Posterior cingulate gyrus (tissue), 11 donors: ENCODE measurements around the gene ZNF496.
"Not testable (repeated sequence)": the region's sequence is repeated elsewhere in the genome, so short reads cannot be mapped to it uniquely, and the experiment has no call there.

Source experiments
- DNase-seq, 10 donors: peaks; one replicate each; pipeline versions ENCODE4 v3.0.0 to v3.0.0-alpha.2; 2020 to 2021; ENCODE audit warnings: mixed read lengths in 3 of 10
- intact Hi-C: fragments of 100-400 bp; cut with DNase I; formaldehyde crosslinking; loops from one replicate; pipeline ENCODE4 v1.15.1; 2023

ZNF496 gene

GRCh38 chr1:247297263-247298123 is 34.2 kb downstream of the ZNF496 start:
- intact Hi-C loops = no loop called here
- peak in 1 of 10 donors; percentile 52 for DNase-seq

DNA sequence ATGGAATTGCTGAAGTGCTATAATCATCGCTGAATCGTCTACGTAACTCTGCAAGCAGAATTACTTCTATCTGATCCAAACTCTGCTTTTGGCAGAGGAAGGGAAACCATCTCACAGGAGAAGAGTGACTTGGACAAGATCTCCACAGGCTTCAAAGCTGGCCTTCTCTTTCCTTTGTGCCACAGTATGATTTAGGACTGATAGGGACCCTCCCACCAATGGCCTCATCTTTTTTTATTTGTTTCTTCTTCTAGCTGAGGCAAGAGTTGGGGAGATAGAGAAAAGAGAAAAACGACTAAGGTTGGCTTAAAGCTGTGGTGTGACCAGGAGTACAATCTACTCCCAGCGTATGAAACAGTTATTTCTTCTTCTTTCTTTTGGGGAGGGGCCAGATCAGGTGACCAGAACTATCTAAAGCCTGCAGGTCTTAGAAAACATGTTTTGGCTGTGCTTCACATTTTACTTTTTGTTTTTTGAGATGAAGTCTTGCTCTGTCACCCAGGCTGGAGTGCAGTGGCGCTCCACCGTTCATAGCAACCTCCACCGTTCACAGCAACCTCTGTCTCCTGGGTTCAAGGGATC is 35.0 kb downstream of the ZNF496 start:
- intact Hi-C loops = no loop called here
- DNase-seq = no peak

DNA sequence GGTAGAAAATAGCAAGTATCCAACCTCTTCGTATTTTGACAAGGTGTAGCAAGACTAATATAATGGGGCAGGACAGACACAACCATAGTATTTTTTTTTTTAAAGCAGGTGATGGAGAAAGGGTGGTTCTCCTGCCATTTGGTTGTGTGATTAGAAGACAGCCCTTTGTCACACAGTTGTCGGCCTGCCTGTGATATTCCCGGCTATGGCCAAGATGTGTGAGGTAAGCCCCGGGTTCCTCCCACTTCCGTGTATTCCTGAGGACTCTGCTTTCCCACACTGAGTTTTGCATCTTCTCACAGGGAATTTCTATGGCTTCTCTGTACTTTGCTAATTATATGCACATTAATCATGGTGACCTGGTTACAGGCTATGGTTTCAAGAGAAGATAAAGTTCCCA is 35.9 kb downstream of the ZNF496 start:
- DNase-seq = peak in 1 of 10 donors; percentile 60
- intact Hi-C loops = no loop called here

GRCh38 chr1:247295274-247295684 is 36.4 kb downstream of the ZNF496 start:
- intact Hi-C loops = no loop called here
- DNase-seq = peak in 1 of 10 donors; percentile 8

- peak in 1 of 10 donors; percentile 14 for DNase-seq
- intact Hi-C loops = no loop called here
Observed at GRCh38 chr1:247294282-247294681, 37.4 kb downstream of the ZNF496 start.

GRCh38 chr1:247293047-247293446 is 38.6 kb downstream of the ZNF496 start:
- intact Hi-C loops = no loop called here
- peak in 1 of 10 donors; percentile 59 for DNase-seq

DNA sequence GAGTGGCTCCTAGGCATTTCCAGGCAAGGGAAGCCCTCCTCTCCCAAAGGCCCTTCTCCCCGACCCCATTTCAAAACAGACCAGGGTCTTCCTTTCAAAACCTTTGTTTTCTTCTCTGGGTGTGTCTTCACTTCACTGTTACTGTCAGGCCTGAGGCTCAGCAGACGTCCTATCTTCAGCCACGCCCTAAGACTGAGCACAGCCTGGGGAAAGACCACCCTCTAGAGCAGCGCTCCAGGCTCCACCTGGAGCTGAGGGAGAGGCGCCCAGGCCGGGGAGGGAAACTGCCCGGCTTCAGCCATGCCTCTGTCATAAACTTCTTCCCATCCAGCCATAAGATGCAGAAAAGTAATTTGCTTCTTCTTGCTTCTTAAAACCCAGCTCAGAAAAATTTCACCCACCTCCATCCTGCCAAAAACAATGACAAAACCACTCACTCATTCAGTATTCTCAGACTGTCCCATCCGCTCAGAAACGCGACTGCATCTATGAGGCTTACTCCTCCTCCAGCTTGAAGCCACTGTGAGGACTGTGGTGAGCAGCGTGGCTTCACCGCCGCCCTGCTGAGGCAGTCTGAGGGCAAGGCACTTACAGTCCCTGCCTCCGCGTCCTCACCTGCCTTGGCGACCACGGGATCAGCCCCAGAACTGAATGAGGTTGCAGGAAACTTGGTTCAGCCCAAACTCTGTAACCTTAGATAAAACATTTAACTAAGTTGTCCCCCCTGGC is 39.7 kb downstream of the ZNF496 start:
- peak in 1 of 10 donors; percentile 24 for DNase-seq
- intact Hi-C loops = no loop called here

GRCh38 chr1:247291161-247291560 is 40.5 kb downstream of the ZNF496 start:
- intact Hi-C loops = no loop called here
- peak in 1 of 10 donors; percentile 48 for DNase-seq

- DNase-seq = peak in 1 of 10 donors; percentile 12
- intact Hi-C loops = no loop called here
Observed at GRCh38 chr1:247290576-247290975, 41.1 kb downstream of the ZNF496 start.

DNA sequence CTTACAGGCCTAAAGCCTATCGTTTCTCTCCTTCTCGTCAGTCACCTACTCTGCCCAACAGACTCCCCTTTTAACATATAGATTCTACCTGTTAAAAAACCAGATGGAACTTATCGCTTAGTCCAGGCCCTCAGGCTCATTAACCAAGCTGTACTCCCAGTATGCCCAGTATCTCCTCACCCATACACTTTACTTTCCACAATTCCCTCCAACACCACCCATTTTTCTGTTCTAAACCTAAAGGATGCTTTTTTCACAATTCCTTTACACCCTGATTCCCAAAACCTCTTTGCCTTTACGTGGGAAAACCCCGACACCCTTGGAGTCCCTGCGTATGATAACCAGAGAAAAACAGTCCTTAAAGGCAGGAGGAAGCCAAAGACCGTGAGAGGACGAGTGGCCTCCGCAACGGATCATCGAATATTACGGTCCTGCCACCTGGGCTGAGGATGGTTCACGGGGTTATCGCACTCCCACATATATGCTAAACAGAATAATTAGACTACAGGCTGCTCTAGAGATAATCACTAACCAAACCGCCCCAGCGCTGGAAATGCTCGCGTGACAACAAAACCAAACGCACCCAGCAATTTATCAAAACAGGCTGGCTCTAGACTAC is 42.3 kb downstream of the ZNF496 start:
- DNase-seq = peak in 1 of 10 donors; percentile 11
- intact Hi-C loops = not testable (repeated sequence)

GRCh38 chr1:247288341-247288740 is 43.3 kb downstream of the ZNF496 start:
- peak in 1 of 10 donors; percentile 53 for DNase-seq

DNA sequence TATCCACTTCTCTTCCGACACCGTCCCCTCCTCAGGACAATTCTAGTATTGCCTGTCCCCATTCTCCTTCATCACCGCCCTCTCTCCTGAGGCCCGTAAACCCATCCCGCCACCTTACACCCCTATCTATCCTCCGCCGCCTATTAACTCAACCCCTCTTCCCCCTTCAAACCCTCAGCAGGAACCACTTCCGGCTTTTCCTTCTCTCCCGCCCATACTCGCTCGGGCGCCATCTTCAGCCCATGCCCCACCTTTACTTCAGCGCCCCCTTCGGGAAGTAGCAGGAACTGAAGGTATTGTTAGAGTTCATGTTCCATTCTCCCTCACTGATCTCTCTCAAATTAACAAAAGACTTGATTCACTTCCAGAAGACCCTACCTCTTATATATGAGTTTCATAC is 44.2 kb downstream of the ZNF496 start:
- intact Hi-C loops = no loop called here

More at GRCh38 chr1:247288341-247288740, 43.3 kb downstream of the ZNF496 start:
- intact Hi-C loops = no loop called here

GRCh38 chr1:247286134-247286670 is 45.5 kb downstream of the ZNF496 start:
- intact Hi-C loops = no loop called here
- peak in 1 of 10 donors; percentile 24 for DNase-seq

More for the DNA sequence above, 44.2 kb downstream of the ZNF496 start:
- DNase-seq = peak in 1 of 10 donors; percentile 31

DNA sequence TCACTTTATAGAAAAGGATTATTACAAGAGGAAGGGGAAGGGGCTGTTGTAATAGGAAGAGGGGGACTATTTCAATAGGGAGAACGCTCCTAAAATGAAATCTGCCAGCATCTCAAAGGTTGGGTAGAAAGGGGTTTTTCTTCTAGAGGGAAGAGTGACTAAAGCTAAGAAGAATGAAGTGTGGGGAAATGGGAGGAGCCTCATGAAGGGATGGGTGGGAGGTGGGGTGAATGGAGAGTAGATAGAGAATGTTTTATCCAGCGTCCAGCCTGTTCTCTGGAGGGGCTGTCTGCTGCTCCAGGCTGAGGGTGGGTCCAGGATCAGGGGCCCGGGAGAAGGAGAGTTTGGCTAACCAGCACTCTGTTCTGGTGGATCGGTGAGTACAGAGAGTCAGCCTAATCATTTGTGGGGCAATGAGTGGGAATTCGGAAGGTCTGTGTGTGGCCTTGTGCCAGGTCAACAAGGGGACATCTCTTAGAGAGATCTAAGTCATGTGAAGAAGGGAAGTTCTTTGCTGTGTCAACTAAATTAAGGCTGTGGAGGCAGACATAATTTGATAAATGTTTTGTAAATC is 50.6 kb downstream of the ZNF496 start:
- DNase-seq = no peak
- intact Hi-C loops = no loop called here

GRCh38 chr1:247277191-247277590 is 54.5 kb downstream of the ZNF496 start:
- DNase-seq = no peak
- intact Hi-C loops = no loop called here

GRCh38 chr1:247274605-247275256 is 56.9 kb downstream of the ZNF496 start:
- intact Hi-C loops = no loop called here
- DNase-seq = no peak

DNA sequence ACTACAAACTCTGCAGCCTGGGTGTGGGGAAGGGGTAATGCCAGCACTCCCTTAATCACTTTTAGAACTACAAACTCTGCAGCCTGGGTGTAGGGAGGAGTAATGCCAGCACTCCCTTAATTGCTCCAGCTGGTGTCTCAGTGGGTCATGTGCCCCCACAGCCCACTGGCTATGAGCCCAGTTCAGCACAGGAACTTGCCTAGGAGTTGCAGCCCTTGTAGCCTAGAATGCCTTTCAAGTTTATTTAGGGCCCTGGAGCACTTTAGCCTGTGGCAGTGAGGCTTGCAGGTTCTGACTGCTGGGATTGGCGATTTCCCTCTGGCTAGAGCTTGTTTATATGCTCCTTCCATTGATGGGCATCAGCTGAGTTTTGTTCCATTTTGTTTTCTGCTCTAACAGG is 58.7 kb downstream of the ZNF496 start:
- intact Hi-C loops = no loop called here
- peak in 8 of 10 donors; percentile 18 to 89 (median 36) for DNase-seq

DNA sequence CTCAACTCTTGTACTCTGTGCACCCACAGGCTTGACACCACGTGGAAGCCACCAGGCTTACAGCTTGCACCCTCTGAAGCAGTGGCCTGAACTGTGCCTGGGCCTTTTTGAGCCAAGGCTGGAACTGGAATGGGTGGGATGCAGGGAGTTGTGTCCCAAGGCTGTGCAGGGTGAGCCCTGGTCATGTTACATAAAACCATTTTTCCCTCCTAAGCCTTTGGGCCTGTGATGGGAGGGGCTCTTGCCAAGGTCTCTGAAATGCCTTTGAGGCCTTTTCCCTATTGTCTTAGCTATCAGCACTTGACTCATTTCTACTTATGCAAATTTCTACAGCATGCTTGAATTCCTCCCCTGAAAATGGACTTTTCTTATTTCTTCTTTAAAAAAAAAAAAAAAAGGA is 61.7 kb downstream of the ZNF496 start:
- DNase-seq = no peak
- intact Hi-C loops = no loop called here

- no peak for DNase-seq
- intact Hi-C loops = no loop called here
Observed at GRCh38 chr1:247269133-247269532, 62.5 kb downstream of the ZNF496 start.
